HepG2 (cell line): Measurements from ENCODE around the gene INHBB. TPM values are rescaled to one million over a fixed set of nuclear protein-coding genes. Genes with fewer than 3 reads are reported as not detected.

ENCODE experiments used
- ATAC-seq: fragments of 200-7000 bp; cut with Tn5 transposase; 3 replicates; pipeline ENCODE4 v1.9.1; 2020; ENCODE audit warnings: mild to moderate bottlenecking, moderate library complexity
- BruUV-seq: library from RNA; stranded (reverse); fragments of 400-500 nt; replicated peaks from 2 replicates; lab custom pipeline; 2021; lab: Mats Ljungman, UMichigan
- CTCF ChIA-PET: fragments of 300-600 bp; formaldehyde crosslinking; extraction: SDS; loops from one replicate; lab custom pipeline; 2021; ENCODE audit warnings: low total read pairs, inconsistent platforms, low intra/inter-chr PET ratio; lab: Yijun Ruan, JAX
- POLR2A ChIA-PET: fragments of 350-600 bp; sonication (Branson Sonifier 250); formaldehyde crosslinking; loops from one replicate; lab custom pipeline; 2020; ENCODE audit warnings: antibody characterized with exemption, inconsistent platforms; lab: Yijun Ruan, JAX
- DNase-seq: peaks from one replicate; pipeline ENCODE4 v3.0.0-alpha.2; 2015; ENCODE audit warnings: low spot score
- FAIRE-seq: peaks from 3 replicates; lab custom pipeline; 2011; peaks lifted over from hg19 to GRCh38; lab: Jason Lieb, UNC
- H2AFZ ChIP-seq: one replicate; pipeline ENCODE4 v1.6.1; 2011; ENCODE audit warnings: low read length, inconsistent platforms
- H3K27ac ChIP-seq: fragments of 300-600 bp; 3 replicates; pipeline ENCODE4 v1.8.0; 2011; ENCODE audit warnings: mixed run types, mild to moderate bottlenecking, mixed read lengths, low read length, inconsistent platforms; ENCODE audit not compliant: insufficient read depth; ENCODE audit errors: extremely low read length
- H3K27me3 ChIP-seq, 2 experiments: fragments of 200-600 bp in 1 of 2; 2 replicates in 1 of 2; 3 replicates in 1 of 2; pipeline versions ENCODE4 v1.6.0 to v1.8.0; 2011; ENCODE audit warnings: low read length in 2 of 2, mild to moderate bottlenecking in 2 of 2, moderate library complexity in 2 of 2, inconsistent platforms in 1 of 2; ENCODE audit not compliant: insufficient read depth in 2 of 2, control insufficient read depth in 1 of 2
- H3K36me3 ChIP-seq, 2 experiments: fragments of 200-600 bp in 1 of 2; replicated peaks in 1 of 2; 2 replicates in 1 of 2; 3 replicates in 1 of 2; pipeline versions ENCODE4 v1.5.1 to v1.8.0; 2011; ENCODE audit warnings: low read length in 2 of 2, inconsistent platforms in 1 of 2; ENCODE audit not compliant: insufficient read depth in 2 of 2, control insufficient read depth in 1 of 2
- H3K4me1 ChIP-seq: 2 replicates; pipeline ENCODE4 v1.5.1; 2012; ENCODE audit warnings: low read length, inconsistent platforms; ENCODE audit not compliant: insufficient read depth
- H3K4me2 ChIP-seq: 2 replicates; pipeline ENCODE4 v1.6.0; 2011; ENCODE audit warnings: low read depth, low read length, inconsistent platforms
- H3K4me3 ChIP-seq, 3 experiments: fragments of 200-600 bp in 1 of 3; sonication (generic), shearing (Covaris generic) in 1 of 3; replicated peaks in 1 of 3; 2 replicates each; pipeline ENCODE4 v1.5.1; 2011 to 2016; ENCODE audit warnings: low read length in 3 of 3, inconsistent platforms in 2 of 3, low read depth in 2 of 3, mild to moderate bottlenecking in 2 of 3, control low read depth in 1 of 3, mixed read lengths in 1 of 3; ENCODE audit not compliant: insufficient read depth in 1 of 3
- H3K79me2 ChIP-seq: one replicate; pipeline ENCODE4 v1.6.1; 2011; ENCODE audit warnings: low read length, inconsistent platforms; ENCODE audit not compliant: insufficient read depth
- H3K9ac ChIP-seq: 2 replicates; pipeline ENCODE4 v1.6.0; 2011; ENCODE audit warnings: mild to moderate bottlenecking, low read depth, low read length, inconsistent platforms; ENCODE audit not compliant: insufficient read depth
- H3K9me3 ChIP-seq: 2 replicates; pipeline ENCODE4 v1.5.1; 2012; ENCODE audit warnings: mild to moderate bottlenecking, low read length
- H4K20me1 ChIP-seq: 2 replicates; pipeline ENCODE4 v1.6.0; 2011; ENCODE audit warnings: inconsistent platforms, mild to moderate bottlenecking, low read length, moderate library complexity; ENCODE audit not compliant: insufficient read depth
- ETV5 ChIP-seq: IDR thresholded peaks from 2 replicates; pipeline ENCODE4 v1.6.1; 2018; ENCODE audit warnings: missing biosample characterization, missing genetic modification reagents, inconsistent platforms, borderline replicate concordance
- FOXA3 ChIP-seq: IDR thresholded peaks from 2 replicates; pipeline ENCODE4 v1.6.1; 2016; ENCODE audit warnings: missing genetic modification reagents, missing compliant biosample characterization
- SNAPC5 ChIP-seq: sonication (generic); formaldehyde crosslinking; IDR thresholded peaks from 2 replicates; pipeline ENCODE4 v1.8.1; 2023; ENCODE audit warnings: mild to moderate bottlenecking, missing genetic modification reagents, borderline replicate concordance
- YEATS2 ChIP-seq: sonication (generic); formaldehyde crosslinking; IDR thresholded peaks from 2 replicates; pipeline ENCODE4 v1.4.0; 2020; ENCODE audit warnings: missing genetic modification reagents, borderline replicate concordance
- ZBTB1 ChIP-seq: sonication (generic); formaldehyde crosslinking; IDR thresholded peaks from 2 replicates; pipeline ENCODE4 v1.4.0; 2020; ENCODE audit warnings: missing genetic modification reagents, borderline replicate concordance
- ZBTB7B ChIP-seq: sonication (generic); formaldehyde crosslinking; IDR thresholded peaks from 2 replicates; pipeline ENCODE4 v1.4.0; 2020; ENCODE audit warnings: missing genetic modification reagents
- ZNF75D ChIP-seq: sonication (generic); formaldehyde crosslinking; IDR thresholded peaks from 2 replicates; pipeline ENCODE4 v1.8.1; 2023; ENCODE audit warnings: missing genetic modification reagents, mild to moderate bottlenecking, borderline replicate concordance
- WGBS: methylation state at CpG from one replicate; pipeline ENCODE4 v1.1.6; 2017; ENCODE audit warnings: low lambda C conversion rate; 5-methylcytosine and 5-hydroxymethylcytosine counted together
- in situ Hi-C: cut with HindIII; loops from 2 replicates; pipeline ENCODE4 v1.10.0; 2017; ENCODE audit warnings: low pct_unique_long_range_greater_than_20kb; ENCODE audit not compliant: extremely low pct_ligation_motif_present
- intact Hi-C: fragments of 100-400 bp; cut with micrococcal nuclease; formaldehyde crosslinking; loops from one replicate; pipeline ENCODE4 v1.10.0; 2022; ENCODE audit not compliant: unreplicated experiment
- polyA plus RNA-seq, 8 experiments: library from polyadenylated mRNA; depleted of rRNA in 3 of 8; stranded (reverse) in 7 of 8; unstranded in 1 of 8; fragments of >200 nt; fragmentation: Illumina TruSeq in 4 of 8; extraction: Trizol in 4 of 8; gene quantifications; 2 replicates each; pipeline versions ENCODE4 v1.2.1 to v1.2.3, GENCODE V29; 2011 to 2016; ENCODE audit warnings: low read depth in 4 of 8, missing spikeins in 1 of 8, mixed read lengths in 1 of 8; ENCODE audit not compliant: insufficient read depth in 1 of 8
- total RNA-seq, 5 experiments: library from RNA; depleted of rRNA; stranded (reverse); fragments of >200 nt; fragmentation: Illumina TruSeq; extraction: Trizol; gene quantifications; 2 replicates each; pipeline ENCODE4 v1.2.3, GENCODE V29; 2016; ENCODE audit warnings: low read depth in 1 of 5
- TF ChIP-seq, protein P1 (sequence below), 2 experiments: sonication (generic) in 1 of 2; formaldehyde crosslinking in 1 of 2; IDR thresholded peaks; 2 replicates each; pipeline versions ENCODE4 v1.6.1 to v1.9.0; 2014 to 2022; ENCODE audit warnings: antibody characterized with exemption in 1 of 2, borderline replicate concordance in 1 of 2, inconsistent platforms in 1 of 2, low read depth in 1 of 2, missing genetic modification reagents in 1 of 2
- TF ChIP-seq, protein P2 (sequence below): sonication (generic); formaldehyde crosslinking; IDR thresholded peaks from 2 replicates; pipeline ENCODE4 v1.8.0; 2022; ENCODE audit warnings: missing genetic modification reagents, mild to moderate bottlenecking, inconsistent platforms, borderline replicate concordance

Gene INHBB
- total and polyA plus RNA-seq, 2 of the 13 experiments (the other 11 are each of a cell fraction or from before 2014, with no cell fraction given): 0.20 to 1.7 TPM

DNA sequence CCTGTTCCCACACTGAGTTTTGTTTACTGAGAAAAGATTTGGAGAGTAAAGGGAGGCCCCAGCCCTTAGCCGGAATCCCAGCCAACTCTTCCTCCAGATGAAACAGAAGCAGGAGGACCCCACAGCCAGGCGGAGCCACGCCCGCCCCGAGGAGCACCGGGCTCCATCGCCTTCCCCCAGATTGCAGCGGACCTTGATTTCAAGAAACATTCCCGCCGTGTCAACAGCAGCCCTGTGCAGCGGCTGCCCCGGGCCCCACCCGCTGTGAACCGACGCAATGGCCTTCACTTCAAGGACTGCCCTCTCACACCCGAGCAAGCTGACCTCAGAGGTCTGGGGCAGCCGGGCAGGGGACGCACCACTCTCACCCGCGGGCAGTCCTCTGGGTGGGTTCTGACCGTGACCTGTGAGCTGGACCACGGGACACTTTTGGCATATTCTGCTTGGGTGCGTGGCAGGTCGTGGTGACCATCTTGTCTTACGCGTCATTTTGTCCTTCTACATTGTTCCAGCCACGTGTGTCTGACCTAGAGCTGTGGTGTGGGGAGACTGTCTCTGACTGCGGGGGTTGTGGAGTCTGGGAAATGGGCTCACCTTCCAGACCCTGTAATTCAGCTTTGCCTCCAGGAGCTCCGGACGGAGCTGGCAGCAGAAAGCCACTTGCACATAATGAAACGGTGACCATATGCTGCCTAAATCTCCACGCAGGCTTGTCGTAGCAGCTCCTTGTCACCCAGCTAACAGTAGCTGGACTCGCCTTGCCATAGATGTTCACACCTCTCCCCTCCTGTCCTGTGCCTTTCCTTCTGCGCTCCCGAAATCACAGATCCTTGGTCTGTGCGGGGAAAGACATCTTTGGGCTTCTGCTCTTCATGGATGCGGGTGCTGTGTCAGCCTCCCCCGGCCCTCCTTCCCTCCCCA lies 32.0 kb upstream of the INHBB start (continued):
- TF ChIP-seq YEATS2 (CRISPR knock-in tag): no peak
- TF ChIP-seq FOXA3 (CRISPR knock-in tag): peak; percentile 78
- peak; percentile 64; the same call in 1 of the 2 replicates for TF ChIP-seq ZBTB7B (CRISPR knock-in tag)
- TF ChIP-seq ZBTB1 (CRISPR knock-in tag): no peak

- Histone ChIP-seq H3K4me1 (peaks cover 20% of the 10 kb centered on the region), H3K27ac (no peak overlapping the region), H3K9me3 (no peaks in the 10 kb centered on the region), H2AFZ (no peak overlapping the region), H3K9ac (no peak overlapping the region), H3K4me3 (no peak overlapping the region), H3K4me2 (no peak overlapping the region), H3K36me3 (no peaks in the 10 kb centered on the region), H3K27me3 (peaks cover 34 to 64% of the 10 kb centered on the region in 2 experiments; a peak in 4 of 5 replicates), H4K20me1 (no peaks in the 10 kb centered on the region), H3K79me2 (no peaks in the 10 kb centered on the region)
- BruUV-seq: no TSS peak
- CTCF ChIA-PET: no interaction called here
- DNase-seq (no peak), ATAC-seq (no peak), FAIRE-seq (no peak)
- POLR2A ChIA-PET: no interaction called here
- WGBS: 61% methylated on average over 19 of the region's 19 CpGs
- intact Hi-C loops (loop anchor here (5.0 to 10.0 kb wide), 2 partner anchors 203 to 360 kb away; no protein-coding TSS in a partner anchor), in situ Hi-C loops (loop anchor here (10.0 kb wide), 1 partner anchor 110 kb away; no protein-coding TSS in a partner anchor)
- no peak for TF ChIP-seq ETV5 (CRISPR knock-in tag)
- no peak for TF ChIP-seq SNAPC5 (CRISPR knock-in tag)
- TF ChIP-seq, protein P1, sequence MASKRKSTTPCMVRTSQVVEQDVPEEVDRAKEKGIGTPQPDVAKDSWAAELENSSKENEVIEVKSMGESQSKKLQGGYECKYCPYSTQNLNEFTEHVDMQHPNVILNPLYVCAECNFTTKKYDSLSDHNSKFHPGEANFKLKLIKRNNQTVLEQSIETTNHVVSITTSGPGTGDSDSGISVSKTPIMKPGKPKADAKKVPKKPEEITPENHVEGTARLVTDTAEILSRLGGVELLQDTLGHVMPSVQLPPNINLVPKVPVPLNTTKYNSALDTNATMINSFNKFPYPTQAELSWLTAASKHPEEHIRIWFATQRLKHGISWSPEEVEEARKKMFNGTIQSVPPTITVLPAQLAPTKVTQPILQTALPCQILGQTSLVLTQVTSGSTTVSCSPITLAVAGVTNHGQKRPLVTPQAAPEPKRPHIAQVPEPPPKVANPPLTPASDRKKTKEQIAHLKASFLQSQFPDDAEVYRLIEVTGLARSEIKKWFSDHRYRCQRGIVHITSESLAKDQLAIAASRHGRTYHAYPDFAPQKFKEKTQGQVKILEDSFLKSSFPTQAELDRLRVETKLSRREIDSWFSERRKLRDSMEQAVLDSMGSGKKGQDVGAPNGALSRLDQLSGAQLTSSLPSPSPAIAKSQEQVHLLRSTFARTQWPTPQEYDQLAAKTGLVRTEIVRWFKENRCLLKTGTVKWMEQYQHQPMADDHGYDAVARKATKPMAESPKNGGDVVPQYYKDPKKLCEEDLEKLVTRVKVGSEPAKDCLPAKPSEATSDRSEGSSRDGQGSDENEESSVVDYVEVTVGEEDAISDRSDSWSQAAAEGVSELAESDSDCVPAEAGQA (IDR thresholded peaks at IDR 0.05; ENCODE audit: low read depth): no peak
- TF ChIP-seq, protein P1 (CRISPR knock-in tag; IDR thresholded peaks at IDR 0.05; ENCODE audit: borderline replicate concordance): no peak
- TF ChIP-seq ZNF75D (CRISPR knock-in tag): no peak
- TF ChIP-seq, protein P2, sequence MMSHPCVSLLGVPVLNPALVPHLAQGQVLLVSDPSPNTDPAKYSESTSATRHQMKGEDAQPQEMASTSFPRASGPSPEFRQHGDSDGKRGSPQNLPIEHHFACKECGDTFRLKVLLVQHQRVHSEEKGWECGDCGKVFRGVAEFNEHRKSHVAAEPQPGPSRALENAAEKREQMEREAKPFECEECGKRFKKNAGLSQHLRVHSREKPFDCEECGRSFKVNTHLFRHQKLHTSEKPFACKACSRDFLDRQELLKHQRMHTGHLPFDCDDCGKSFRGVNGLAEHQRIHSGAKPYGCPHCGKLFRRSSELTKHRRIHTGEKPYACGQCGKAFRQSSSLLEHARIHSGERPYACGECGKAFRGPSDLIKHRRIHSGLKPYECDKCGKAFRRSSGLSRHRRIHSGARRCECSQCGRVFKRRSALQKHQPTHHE (CRISPR knock-in tag): no peak
Measured at GRCh38 chr2:120314690-120315366, 31.1 kb upstream of the INHBB start.
